ENCODE measurements around the gene TMA7.
"Not testable (repeated sequence)": the region's sequence is repeated elsewhere in the genome, so short reads cannot be mapped to it uniquely, and the experiment has no call there.

Gene TMA7

DNA sequence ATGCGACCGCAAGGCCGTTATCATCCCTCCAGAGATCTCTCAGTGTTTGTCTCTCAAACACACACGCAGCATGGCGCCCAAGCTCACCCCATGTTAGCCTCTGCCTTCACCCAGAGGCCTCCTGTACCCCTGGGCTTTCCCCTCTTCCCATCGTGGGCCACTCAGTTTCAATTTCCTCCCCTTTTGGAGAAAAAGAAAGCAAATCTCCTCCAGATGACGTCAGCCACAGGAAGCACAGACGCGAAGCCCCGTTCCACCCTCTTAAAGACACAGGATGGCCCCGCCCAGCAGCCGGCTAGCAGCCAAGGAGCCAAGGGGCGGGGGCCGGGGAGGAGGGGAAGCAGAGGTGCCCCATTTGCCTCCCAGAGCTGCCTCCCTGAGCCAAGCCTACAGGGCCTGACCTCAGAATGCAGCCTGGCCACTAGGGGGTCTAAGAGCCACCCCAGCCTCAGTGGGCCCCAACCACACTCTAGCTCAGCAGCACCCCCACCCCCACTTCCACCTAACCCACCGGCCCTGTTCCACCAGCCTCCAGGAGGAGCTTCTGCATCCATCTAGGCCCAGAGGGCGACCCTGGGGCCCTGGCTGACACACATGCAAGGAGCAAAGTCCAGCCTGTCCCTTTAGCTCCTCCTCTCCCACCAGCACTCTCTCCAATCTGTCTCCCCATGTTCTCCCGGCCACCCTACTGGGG is 33.0 kb downstream of the TMA7 start:
- Histone ChIP-seq H3K79me2 (ENCODE audit: insufficient read depth, low read length) (peaks cover 46% of the 10 kb centered on the region), H3K36me3 (ENCODE audit: insufficient read depth, low read length) (peaks cover 3% of the 10 kb centered on the region; the same call in 1 of the 2 replicates), H3K4me3 (ENCODE audit: low read length, poor library complexity, severe bottlenecking) (peak overlapping the region; percentile 73), H2AFZ (ENCODE audit: low read length) (peak overlapping the region; percentile 97), H3K27me3 (ENCODE audit: insufficient read depth, low read length, poor library complexity, severe bottlenecking) (no peaks in the 10 kb centered on the region), H3K9me2 (replicated peaks; ENCODE audit: low read depth, low read length) (no peaks in the 10 kb centered on the region), H3K4me2 (ENCODE audit: low read depth, low read length, poor library complexity, severe bottlenecking) (peak overlapping the region; percentile 81), H3K9ac (ENCODE audit: low read depth, low read length, poor library complexity, severe bottlenecking) (peak overlapping the region; percentile 74), H3K9me3 (ENCODE audit: insufficient read depth, low read depth, low read length) (no peaks in the 10 kb centered on the region), H3F3A (ENCODE audit: low read depth) (no peaks in the 10 kb centered on the region), H4K20me1 (ENCODE audit: insufficient read depth, low read length, poor library complexity, severe bottlenecking) (peaks cover 7% of the 10 kb centered on the region), H3K4me1 (ENCODE audit: insufficient read depth, low read length, poor library complexity, severe bottlenecking) (peaks cover 35% of the 10 kb centered on the region)
- no peak for TF ChIP-seq EZH2phosphoT487 (IDR thresholded peaks at IDR 0.05; ENCODE audit: borderline replicate concordance)
- TF ChIP-seq, protein P1, sequence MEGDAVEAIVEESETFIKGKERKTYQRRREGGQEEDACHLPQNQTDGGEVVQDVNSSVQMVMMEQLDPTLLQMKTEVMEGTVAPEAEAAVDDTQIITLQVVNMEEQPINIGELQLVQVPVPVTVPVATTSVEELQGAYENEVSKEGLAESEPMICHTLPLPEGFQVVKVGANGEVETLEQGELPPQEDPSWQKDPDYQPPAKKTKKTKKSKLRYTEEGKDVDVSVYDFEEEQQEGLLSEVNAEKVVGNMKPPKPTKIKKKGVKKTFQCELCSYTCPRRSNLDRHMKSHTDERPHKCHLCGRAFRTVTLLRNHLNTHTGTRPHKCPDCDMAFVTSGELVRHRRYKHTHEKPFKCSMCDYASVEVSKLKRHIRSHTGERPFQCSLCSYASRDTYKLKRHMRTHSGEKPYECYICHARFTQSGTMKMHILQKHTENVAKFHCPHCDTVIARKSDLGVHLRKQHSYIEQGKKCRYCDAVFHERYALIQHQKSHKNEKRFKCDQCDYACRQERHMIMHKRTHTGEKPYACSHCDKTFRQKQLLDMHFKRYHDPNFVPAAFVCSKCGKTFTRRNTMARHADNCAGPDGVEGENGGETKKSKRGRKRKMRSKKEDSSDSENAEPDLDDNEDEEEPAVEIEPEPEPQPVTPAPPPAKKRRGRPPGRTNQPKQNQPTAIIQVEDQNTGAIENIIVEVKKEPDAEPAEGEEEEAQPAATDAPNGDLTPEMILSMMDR (conservative IDR thresholded peaks at IDR 0.05; ENCODE audit: low read length) = peak; percentile 81

DNA sequence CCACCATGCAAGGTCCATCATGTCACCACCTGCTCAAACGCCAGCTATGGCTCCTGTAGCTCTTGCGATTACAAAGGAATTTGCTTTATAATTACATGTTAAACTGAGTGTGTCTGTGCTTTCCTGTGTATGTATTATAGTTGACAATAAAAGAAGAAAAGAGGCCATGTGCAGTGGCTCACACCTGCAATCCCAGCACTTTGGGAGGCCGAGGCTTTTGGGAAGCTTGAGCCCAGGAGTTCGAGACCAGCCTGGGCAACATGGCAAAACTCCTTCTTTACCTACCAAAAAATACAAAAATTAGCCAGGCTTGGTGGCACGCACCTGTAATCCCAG is 33.5 kb downstream of the TMA7 start:
- Histone ChIP-seq H3K79me2 (ENCODE audit: insufficient read depth, low read length) (peaks cover 41% of the 10 kb centered on the region), H3K9me2 (replicated peaks; ENCODE audit: low read depth, low read length) (no peaks in the 10 kb centered on the region), H3K9me3 (ENCODE audit: insufficient read depth, low read depth, low read length) (no peaks in the 10 kb centered on the region), H4K20me1 (ENCODE audit: insufficient read depth, low read length, poor library complexity, severe bottlenecking) (peaks cover 7% of the 10 kb centered on the region), H3K4me3 (ENCODE audit: low read length, poor library complexity, severe bottlenecking) (peak overlapping the region; percentile 73), H2AFZ (ENCODE audit: low read length) (peak overlapping the region; percentile 97), H3K27me3 (ENCODE audit: insufficient read depth, low read length, poor library complexity, severe bottlenecking) (no peaks in the 10 kb centered on the region), H3K4me1 (ENCODE audit: insufficient read depth, low read length, poor library complexity, severe bottlenecking) (peaks cover 35% of the 10 kb centered on the region), H3K36me3 (ENCODE audit: insufficient read depth, low read length) (no peaks in the 10 kb centered on the region), H3K9ac (ENCODE audit: low read depth, low read length, poor library complexity, severe bottlenecking) (peak overlapping the region; percentile 74), H3F3A (ENCODE audit: low read depth) (no peaks in the 10 kb centered on the region), H3K4me2 (ENCODE audit: low read depth, low read length, poor library complexity, severe bottlenecking) (peak overlapping the region; percentile 81)
- TF ChIP-seq EZH2phosphoT487 (IDR thresholded peaks at IDR 0.05; ENCODE audit: borderline replicate concordance) = no peak
- TF ChIP-seq, protein P1 (conservative IDR thresholded peaks at IDR 0.05; ENCODE audit: low read length) = no peak

DNA sequence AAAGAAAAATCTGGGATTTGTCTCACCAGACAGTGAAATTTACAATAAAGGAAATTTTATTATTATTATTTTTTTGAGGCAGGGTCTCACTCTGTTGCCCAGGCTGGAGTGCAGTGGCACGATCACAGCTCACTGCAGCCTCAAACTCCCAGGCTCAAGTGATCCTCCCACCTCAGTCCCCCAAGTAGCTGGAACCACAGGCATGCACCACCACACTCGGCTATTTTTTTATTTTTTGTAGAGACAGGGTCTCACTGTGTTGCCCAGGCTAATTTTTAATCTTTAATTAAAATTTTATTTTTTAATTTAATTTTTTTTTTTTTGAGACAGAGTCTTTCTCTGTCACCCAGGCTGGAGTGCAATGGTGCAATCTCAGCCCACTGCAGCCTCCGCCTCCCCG is 34.0 kb downstream of the TMA7 start:
- not testable (repeated sequence) for H3K9me3 ChIP-seq (ENCODE audit: insufficient read depth, low read depth, low read length); H3K9me2 ChIP-seq (replicated peaks; ENCODE audit: low read depth, low read length); H3K4me2 ChIP-seq (ENCODE audit: low read depth, low read length, poor library complexity, severe bottlenecking); H3K4me3 ChIP-seq (ENCODE audit: low read length, poor library complexity, severe bottlenecking); H3K27me3 ChIP-seq (ENCODE audit: insufficient read depth, low read length, poor library complexity, severe bottlenecking); H3F3A ChIP-seq (ENCODE audit: low read depth); H4K20me1 ChIP-seq (ENCODE audit: insufficient read depth, low read length, poor library complexity, severe bottlenecking); H2AFZ ChIP-seq (ENCODE audit: low read length); H3K36me3 ChIP-seq (ENCODE audit: insufficient read depth, low read length); H3K9ac ChIP-seq (ENCODE audit: low read depth, low read length, poor library complexity, severe bottlenecking)
- Histone ChIP-seq H3K79me2 (ENCODE audit: insufficient read depth, low read length) (peaks cover 36% of the 10 kb centered on the region), H3K4me1 (ENCODE audit: insufficient read depth, low read length, poor library complexity, severe bottlenecking) (peaks cover 39% of the 10 kb centered on the region)

DNA sequence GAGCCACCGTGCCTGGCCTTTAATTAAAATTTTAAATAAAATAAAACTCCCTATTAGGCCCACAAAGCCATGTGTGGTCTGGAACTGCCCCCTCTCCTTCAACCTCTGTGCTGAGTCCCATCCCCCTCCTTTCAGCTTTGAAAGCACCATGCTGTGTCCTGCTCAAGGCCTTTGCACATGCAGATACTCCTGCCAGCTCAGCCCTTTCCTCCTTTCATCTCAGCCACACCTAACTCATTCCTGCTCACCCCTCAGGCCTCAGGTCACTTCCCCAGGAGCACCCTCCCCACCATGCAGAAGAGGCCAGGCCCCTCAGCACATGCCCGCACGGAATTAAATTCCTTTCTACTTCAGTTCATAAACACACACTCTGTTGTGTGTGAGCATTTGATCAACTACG is 34.6 kb downstream of the TMA7 start:
- no peaks in the 10 kb centered on the region for H3K9me2 ChIP-seq (replicated peaks; ENCODE audit: low read depth, low read length)
- no peaks in the 10 kb centered on the region for H3K27me3 ChIP-seq (ENCODE audit: insufficient read depth, low read length, poor library complexity, severe bottlenecking)
- H3K9ac ChIP-seq (ENCODE audit: low read depth, low read length, poor library complexity, severe bottlenecking) = no peak overlapping the region
- H3K36me3 ChIP-seq (ENCODE audit: insufficient read depth, low read length) = no peaks in the 10 kb centered on the region
- H3K4me1 ChIP-seq (ENCODE audit: insufficient read depth, low read length, poor library complexity, severe bottlenecking) = peaks cover 38% of the 10 kb centered on the region
- H3F3A ChIP-seq (ENCODE audit: low read depth) = no peaks in the 10 kb centered on the region
- no peak overlapping the region for H2AFZ ChIP-seq (ENCODE audit: low read length)
- peaks cover 7% of the 10 kb centered on the region for H4K20me1 ChIP-seq (ENCODE audit: insufficient read depth, low read length, poor library complexity, severe bottlenecking)
- TF ChIP-seq, protein P1 (conservative IDR thresholded peaks at IDR 0.05; ENCODE audit: low read length) = no peak
- no peak for TF ChIP-seq EZH2phosphoT487 (IDR thresholded peaks at IDR 0.05; ENCODE audit: borderline replicate concordance)
- peaks cover 30% of the 10 kb centered on the region for H3K79me2 ChIP-seq (ENCODE audit: insufficient read depth, low read length)
- H3K4me2 ChIP-seq (ENCODE audit: low read depth, low read length, poor library complexity, severe bottlenecking) = no peak overlapping the region
- no peaks in the 10 kb centered on the region for H3K9me3 ChIP-seq (ENCODE audit: insufficient read depth, low read depth, low read length)
- H3K4me3 ChIP-seq (ENCODE audit: low read length, poor library complexity, severe bottlenecking) = no peak overlapping the region
